Liver (tissue), 9 donors: ENCODE measurements around the gene AHCY. TPM values are rescaled to one million over a fixed set of nuclear protein-coding genes. Genes with fewer than 3 reads are reported as not detected.

Experiments
- DNase-seq: peaks from one replicate; pipeline ENCODE4 v3.0.0-alpha.2; 2017; ENCODE audit warnings: low spot score
- H3K27ac ChIP-seq, 2 donors: one replicate each; pipeline ENCODE4 v1.7.0; 2013; ENCODE audit warnings: inconsistent platforms in 2 of 2, low read length in 2 of 2, control low read depth in 1 of 2, low read depth in 1 of 2, mild to moderate bottlenecking in 1 of 2
- H3K27me3 ChIP-seq, 4 donors: one replicate each; pipeline versions ENCODE4 v1.6.1 to v1.7.0; 2013; ENCODE audit warnings: low read length in 3 of 4, inconsistent platforms in 1 of 4, mild to moderate bottlenecking in 1 of 4, moderate library complexity in 1 of 4; ENCODE audit not compliant: control insufficient read depth in 4 of 4, insufficient read depth in 4 of 4
- H3K36me3 ChIP-seq, 4 donors: one replicate each; pipeline versions ENCODE4 v1.6.1 to v1.7.0; 2013; ENCODE audit warnings: low read length in 3 of 4, mild to moderate bottlenecking in 3 of 4, low read depth in 1 of 4, moderate library complexity in 1 of 4; ENCODE audit not compliant: control insufficient read depth in 4 of 4, insufficient read depth in 3 of 4
- H3K4me1 ChIP-seq, 4 donors: one replicate each; pipeline versions ENCODE4 v1.6.1 to v1.7.0; 2013; ENCODE audit warnings: low read length in 3 of 4, mild to moderate bottlenecking in 3 of 4, moderate library complexity in 1 of 4; ENCODE audit not compliant: control insufficient read depth in 4 of 4, insufficient read depth in 4 of 4
- H3K4me3 ChIP-seq, 3 donors: one replicate each; pipeline versions ENCODE4 v1.6.1 to v1.7.0; 2013; ENCODE audit warnings: low read length in 3 of 3, control low read depth in 1 of 3, low read depth in 1 of 3, mild to moderate bottlenecking in 1 of 3
- H3K9ac ChIP-seq, 2 donors: one replicate each; pipeline ENCODE4 v1.7.0; 2013; ENCODE audit warnings: low read length in 2 of 2, mild to moderate bottlenecking in 2 of 2, moderate library complexity in 2 of 2, control low read depth in 1 of 2, low read depth in 1 of 2
- H3K9me3 ChIP-seq, 4 donors: one replicate each; pipeline versions ENCODE4 v1.6.1 to v1.7.0; 2013; ENCODE audit warnings: low read length in 3 of 4; ENCODE audit not compliant: control insufficient read depth in 4 of 4
- ATF3 ChIP-seq: IDR thresholded peaks from 2 replicates; pipeline ENCODE4 v1.6.1; 2016; ENCODE audit warnings: antibody characterized with exemption
- CTCF ChIP-seq: fragments of 150-350 bp; IDR thresholded peaks from 2 replicates; pipeline ENCODE4 v1.5.1; 2017; ENCODE audit warnings: improper control_type of control experiment, low read depth, low read length; ENCODE audit not compliant: missing input control
- EGR1 ChIP-seq, 2 donors: IDR thresholded peaks; 2 replicates each; pipeline ENCODE4 v1.6.1; 2016 to 2018; ENCODE audit warnings: antibody characterized with exemption in 2 of 2, low read depth in 2 of 2
- FOXA1 ChIP-seq: IDR thresholded peaks from 2 replicates; pipeline ENCODE4 v1.6.1; 2016; ENCODE audit warnings: antibody characterized with exemption
- FOXA2 ChIP-seq: IDR thresholded peaks from 2 replicates; pipeline ENCODE4 v1.6.1; 2016; ENCODE audit warnings: antibody characterized with exemption
- GABPA ChIP-seq, 2 donors: IDR thresholded peaks in 1 of 2; conservative IDR thresholded peaks in 1 of 2; 2 replicates each; pipeline ENCODE4 v1.6.1; 2016; ENCODE audit warnings: antibody characterized with exemption in 2 of 2, mild to moderate bottlenecking in 1 of 2, moderate library complexity in 1 of 2
- HNF4A ChIP-seq, 2 donors: conservative IDR thresholded peaks; 2 replicates each; pipeline ENCODE4 v1.6.1; 2016; ENCODE audit warnings: antibody characterized with exemption in 2 of 2, mild to moderate bottlenecking in 2 of 2
- HNF4G ChIP-seq: IDR thresholded peaks from 2 replicates; pipeline ENCODE4 v1.6.1; 2016; ENCODE audit warnings: antibody characterized with exemption
- JUND ChIP-seq, 2 donors: IDR thresholded peaks; 2 replicates each; pipeline ENCODE4 v1.6.1; 2016; ENCODE audit warnings: antibody characterized with exemption in 2 of 2
- MAX ChIP-seq: IDR thresholded peaks from 2 replicates; pipeline ENCODE4 v1.6.1; 2016; ENCODE audit warnings: antibody characterized with exemption
- NR2F2 ChIP-seq: IDR thresholded peaks from 2 replicates; pipeline ENCODE4 v1.6.1; 2016; ENCODE audit warnings: antibody characterized with exemption
- RAD21 ChIP-seq, 2 donors: IDR thresholded peaks; 2 replicates each; pipeline ENCODE4 v1.6.1; 2016; ENCODE audit warnings: antibody characterized with exemption in 2 of 2, mild to moderate bottlenecking in 2 of 2
- REST ChIP-seq: IDR thresholded peaks from 2 replicates; pipeline ENCODE4 v1.6.1; 2016; ENCODE audit warnings: antibody characterized with exemption, mild to moderate bottlenecking
- RXRA ChIP-seq, 2 donors: IDR thresholded peaks; 2 replicates each; pipeline ENCODE4 v1.6.1; 2017 to 2018; ENCODE audit warnings: antibody characterized with exemption in 2 of 2, mild to moderate bottlenecking in 1 of 2
- SP1 ChIP-seq: IDR thresholded peaks from 2 replicates; pipeline ENCODE4 v1.6.1; 2018; ENCODE audit warnings: antibody characterized with exemption, mild to moderate bottlenecking
- TAF1 ChIP-seq: conservative IDR thresholded peaks from 2 replicates; pipeline ENCODE4 v1.6.1; 2016; ENCODE audit warnings: antibody characterized with exemption, mild to moderate bottlenecking
- YY1 ChIP-seq: IDR thresholded peaks from 2 replicates; pipeline ENCODE4 v1.6.1; 2016; ENCODE audit warnings: antibody characterized with exemption, mild to moderate bottlenecking
- ZBTB33 ChIP-seq: IDR thresholded peaks from 2 replicates; pipeline ENCODE4 v1.6.1; 2016; ENCODE audit warnings: antibody characterized with exemption
- WGBS: extraction: QIAGEN DNeasy Blood & Tissue Kit; methylation state at CpG from one replicate; pipeline ENCODE4 v1.1.7; 2013; 5-methylcytosine and 5-hydroxymethylcytosine counted together
- polyA plus RNA-seq, 2 donors: library from polyadenylated mRNA; stranded (reverse) in 1 of 2; unstranded in 1 of 2; fragments of 200-250 nt in 1 of 2; fragments of >200 nt in 1 of 2; fragmentation: Nextera tagmentation in 1 of 2; extraction: Ambion mirVana in 1 of 2; gene quantifications; one replicate each; pipeline versions ENCODE4 v1.2.1 to v1.2.3, GENCODE V29; 2013 to 2015
- total RNA-seq, 2 donors: library from RNA; depleted of rRNA; stranded (reverse); fragments of >200 nt; gene quantifications; one replicate each; pipeline ENCODE4 v1.2.3, GENCODE V29; 2014
- donor health status: healthy.
- donor health status: healthy.
- donor health status: healthy.
- donor health status: healthy.
- donor health status: healthy.

AHCY gene
- total and polyA plus RNA-seq, 4 donors = 56.0 to 138 (median 113) TPM

- no peak for DNase-seq
- H3K36me3 ChIP-seq = peaks cover 2 to 14% (median 8%) of the 10 kb centered on the region in 4 donors
- WGBS = 96% methylated on average over 2 of the region's 2 CpGs
- no peak overlapping the region for H3K4me3 ChIP-seq
- TF ChIP-seq RXRA (IDR thresholded peaks at IDR 0.05) (no peak), NR2F2 (no peak), RAD21 (IDR thresholded peaks at IDR 0.05) (no peak), REST (no peak), HNF4G (no peak), ATF3 (no peak), MAX (no peak), HNF4A (conservative IDR thresholded peaks at IDR 0.05) (no peak), GABPA (IDR thresholded peaks at IDR 0.05 in 1 of 2, conservative IDR thresholded peaks at IDR 0.05 in 1 of 2) (no peak), EGR1 (IDR thresholded peaks at IDR 0.05; ENCODE audit: low read depth in 2 of 2) (no peak), TAF1 (no peak), CTCF (no peak), FOXA2 (no peak), FOXA1 (no peak), ZBTB33 (no peak), SP1 (no peak), YY1 (no peak), JUND (IDR thresholded peaks at IDR 0.05) (no peak)
- no peak overlapping the region for H3K27ac ChIP-seq
- H3K9ac ChIP-seq = no peak overlapping the region
- H3K4me1 ChIP-seq = peaks cover 4 to 7% (median 5%) of the 10 kb centered on the region in 4 donors
- no peaks in the 10 kb centered on the region for H3K9me3 ChIP-seq
- no peaks in the 10 kb centered on the region for H3K27me3 ChIP-seq
These were observed 31.2 kb downstream of the AHCY start for GRCh38 chr20:34271956-34272355.
